Measurements from ENCODE around the gene LPA.
"Not testable (repeated sequence)": the region's sequence is repeated elsewhere in the genome, so short reads cannot be mapped to it uniquely, and the experiment has no call there.

LPA gene

DNA sequence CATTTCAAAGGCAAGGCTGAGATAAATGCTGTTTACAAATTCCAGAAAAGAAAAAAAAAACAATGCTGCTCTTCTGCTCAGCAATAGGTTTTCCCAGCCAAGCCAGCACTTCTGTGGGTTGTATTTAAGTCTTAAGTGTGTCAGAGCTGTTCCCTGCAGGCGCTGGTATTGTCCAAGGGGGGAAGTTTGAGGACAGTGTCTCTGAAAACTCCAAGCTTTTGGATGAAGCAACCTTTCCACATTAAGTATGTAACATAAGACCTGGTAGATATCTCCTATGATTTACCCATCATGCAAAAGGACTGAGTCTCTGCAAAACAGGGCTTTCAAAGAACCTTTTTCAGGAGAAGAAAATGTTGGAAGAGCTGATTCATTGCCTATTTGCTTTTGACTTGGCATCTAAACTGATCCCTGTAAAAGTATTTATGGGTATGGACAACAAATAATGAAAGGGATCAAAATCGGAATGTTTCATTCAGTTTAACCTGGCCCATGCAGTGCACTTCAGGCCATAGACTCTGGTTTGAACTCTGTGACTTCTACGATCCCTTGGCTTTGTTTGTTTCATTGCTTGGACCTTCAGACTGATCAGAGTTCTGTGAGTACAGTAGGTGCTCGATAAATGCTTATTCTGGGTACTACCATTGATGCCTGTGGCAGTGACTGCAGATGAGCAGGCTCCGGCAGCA is 21.8 kb upstream of the LPA start:
- no peak overlapping the region for H3K4me3 ChIP-seq (ENCODE audit: low read length)
- H3K9ac ChIP-seq (ENCODE audit: low read length) = no peak overlapping the region
- H3K36me3 ChIP-seq (replicated peaks; ENCODE audit: low read depth, low read length) = no peaks in the 10 kb centered on the region
- H3K27ac ChIP-seq (ENCODE audit: low read length) = no peak overlapping the region
- no peaks in the 10 kb centered on the region for H3K9me3 ChIP-seq (ENCODE audit: insufficient read depth, low read length)
- TF ChIP-seq EZH2phosphoT487 (IDR thresholded peaks at IDR 0.05; ENCODE audit: low read depth) = no peak
- no peak for TF ChIP-seq CTCF (IDR thresholded peaks at IDR 0.05; ENCODE audit: low read depth, low read length)
- no peaks in the 10 kb centered on the region for H3K27me3 ChIP-seq (ENCODE audit: low read depth, low read length)
- H3K4me1 ChIP-seq (ENCODE audit: low read length) = no peaks in the 10 kb centered on the region
- no peak overlapping the region for H3K4me2 ChIP-seq (ENCODE audit: low read length)
- H2AFZ ChIP-seq (ENCODE audit: low read depth, low read length) = no peak overlapping the region
- no peaks in the 10 kb centered on the region for H4K20me1 ChIP-seq (ENCODE audit: insufficient read depth, low read length)
- H3K79me2 ChIP-seq (ENCODE audit: low read length) = no peaks in the 10 kb centered on the region

GRCh38 chr6:160685101-160685761 is 21.2 kb upstream of the LPA start:
- not testable (repeated sequence) for H3K36me3 ChIP-seq (replicated peaks; ENCODE audit: low read depth, low read length); H3K27ac ChIP-seq (ENCODE audit: low read length); H3K27me3 ChIP-seq (ENCODE audit: low read depth, low read length); H3K4me1 ChIP-seq (ENCODE audit: low read length); H3K4me2 ChIP-seq (ENCODE audit: low read length); H4K20me1 ChIP-seq (ENCODE audit: insufficient read depth, low read length); H3K9ac ChIP-seq (ENCODE audit: low read length); H2AFZ ChIP-seq (ENCODE audit: low read depth, low read length); H3K79me2 ChIP-seq (ENCODE audit: low read length); H3K4me3 ChIP-seq (ENCODE audit: low read length); H3K9me3 ChIP-seq (ENCODE audit: insufficient read depth, low read length)

DNA sequence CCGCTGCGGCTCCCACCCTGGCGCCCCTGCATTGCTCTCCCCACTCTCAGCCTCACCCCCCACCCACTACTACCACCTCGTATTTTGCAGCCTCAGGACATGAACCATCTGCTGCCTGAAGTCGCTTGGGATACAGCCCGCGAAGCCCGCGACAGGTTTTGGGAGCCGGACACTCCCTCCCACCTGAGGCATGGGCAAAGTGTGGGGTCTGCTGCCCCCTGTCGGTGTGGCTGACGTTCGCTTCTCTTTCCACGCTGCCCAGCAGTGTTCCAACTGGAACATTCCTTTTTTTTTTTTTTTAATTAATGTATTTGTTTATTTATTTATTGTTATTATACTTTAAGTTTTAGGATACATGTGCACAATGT is 15.3 kb upstream of the LPA start:
- H3K9me3 ChIP-seq (ENCODE audit: insufficient read depth, low read length) = no peaks in the 10 kb centered on the region
- H3K27ac ChIP-seq (ENCODE audit: low read length) = no peak overlapping the region
- H3K9ac ChIP-seq (ENCODE audit: low read length) = no peak overlapping the region
- H4K20me1 ChIP-seq (ENCODE audit: insufficient read depth, low read length) = no peaks in the 10 kb centered on the region
- H2AFZ ChIP-seq (ENCODE audit: low read depth, low read length) = no peak overlapping the region
- TF ChIP-seq EZH2phosphoT487 (IDR thresholded peaks at IDR 0.05; ENCODE audit: low read depth) (no peak), CTCF (IDR thresholded peaks at IDR 0.05; ENCODE audit: low read depth, low read length) (no peak)
- H3K4me2 ChIP-seq (ENCODE audit: low read length) = no peak overlapping the region
- H3K79me2 ChIP-seq (ENCODE audit: low read length) = no peaks in the 10 kb centered on the region
- H3K27me3 ChIP-seq (ENCODE audit: low read depth, low read length) = no peaks in the 10 kb centered on the region
- no peak overlapping the region for H3K4me3 ChIP-seq (ENCODE audit: low read length)
- H3K36me3 ChIP-seq (replicated peaks; ENCODE audit: low read depth, low read length) = no peaks in the 10 kb centered on the region
- no peaks in the 10 kb centered on the region for H3K4me1 ChIP-seq (ENCODE audit: low read length)

DNA sequence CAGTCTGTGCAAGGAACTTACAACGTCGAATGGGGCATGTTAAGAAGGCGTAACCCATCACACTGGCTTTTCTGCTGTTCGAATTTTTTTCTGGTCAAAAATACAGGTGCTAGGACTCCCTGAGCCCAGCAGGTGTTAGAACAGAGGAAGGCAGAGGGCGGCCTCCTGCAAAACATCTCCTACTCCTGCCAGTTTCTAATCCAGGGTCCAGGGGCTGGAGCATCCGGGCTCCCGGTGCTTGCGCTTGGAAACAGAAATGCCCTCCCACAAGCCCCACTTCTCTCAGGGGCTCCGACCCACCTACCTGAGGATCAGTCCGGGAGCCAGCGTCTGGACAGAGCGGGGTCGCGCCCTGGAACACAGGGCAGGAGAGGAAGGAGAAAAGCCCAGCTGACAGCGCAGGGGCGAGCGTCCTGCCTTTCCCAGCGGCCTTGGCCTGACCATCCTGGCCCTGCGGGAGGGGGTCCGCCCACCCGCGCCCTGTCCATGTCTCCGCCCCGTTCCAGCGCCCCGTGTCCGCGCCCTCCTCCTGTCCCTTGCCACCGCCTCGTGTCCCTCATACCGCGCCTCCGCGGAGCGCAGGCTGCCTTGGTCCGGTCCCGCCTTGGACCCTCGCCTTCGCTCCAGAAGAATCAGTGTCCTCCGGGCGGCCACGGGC is 14.8 kb upstream of the LPA start:
- H3K36me3 ChIP-seq (replicated peaks; ENCODE audit: low read depth, low read length) = no peaks in the 10 kb centered on the region
- no peak overlapping the region for H3K9ac ChIP-seq (ENCODE audit: low read length)
- no peaks in the 10 kb centered on the region for H3K9me3 ChIP-seq (ENCODE audit: insufficient read depth, low read length)
- no peak overlapping the region for H3K4me2 ChIP-seq (ENCODE audit: low read length)
- no peaks in the 10 kb centered on the region for H3K79me2 ChIP-seq (ENCODE audit: low read length)
- H3K4me1 ChIP-seq (ENCODE audit: low read length) = no peaks in the 10 kb centered on the region
- H2AFZ ChIP-seq (ENCODE audit: low read depth, low read length) = no peak overlapping the region
- H3K27me3 ChIP-seq (ENCODE audit: low read depth, low read length) = no peaks in the 10 kb centered on the region
- H3K27ac ChIP-seq (ENCODE audit: low read length) = no peak overlapping the region
- TF ChIP-seq CTCF (IDR thresholded peaks at IDR 0.05; ENCODE audit: low read depth, low read length) = no peak
- no peak for TF ChIP-seq EZH2phosphoT487 (IDR thresholded peaks at IDR 0.05; ENCODE audit: low read depth)
- no peaks in the 10 kb centered on the region for H4K20me1 ChIP-seq (ENCODE audit: insufficient read depth, low read length)
- no peak overlapping the region for H3K4me3 ChIP-seq (ENCODE audit: low read length)
